ENCODE data around the gene KDM4B.

Gene KDM4B

DNA sequence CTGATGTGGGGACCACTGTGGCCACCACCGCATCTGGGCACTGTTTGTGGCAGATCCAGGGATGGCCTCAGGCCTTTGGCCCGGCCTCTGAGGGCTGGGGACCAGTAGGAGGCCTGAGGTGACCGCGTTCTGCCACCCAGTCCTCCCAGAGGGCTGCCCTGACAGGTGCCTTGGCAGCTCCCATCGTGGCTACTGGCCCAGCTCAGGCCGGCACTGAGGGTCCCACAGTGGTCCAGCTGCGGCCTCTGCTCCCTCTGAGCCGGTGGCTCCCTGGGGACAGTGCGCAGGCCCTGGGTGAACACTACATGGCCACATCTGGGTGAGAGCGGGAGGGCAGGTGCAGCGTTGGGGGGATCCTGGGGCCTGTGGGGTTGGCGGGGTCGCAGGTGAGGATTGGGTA lies 61.9 kb downstream of the KDM4B start:
- POLR2A ChIA-PET: no interaction called here
- CTCF ChIA-PET: interaction anchor here (0.5 to 2.0 kb wide), 8 partner anchors 15 to 221 kb away, joined by 3 to 11 read pairs (median 4); no protein-coding TSS in a partner anchor
- no peak for DNase-seq (ENCODE audit: extremely low spot score)
- no peak for TF ChIP-seq SP1 (IDR thresholded peaks at IDR 0.05)
- TF ChIP-seq LEF1 (IDR thresholded peaks at IDR 0.05; ENCODE audit: borderline replicate concordance): no peak
- no peak for TF ChIP-seq TARDBP (IDR thresholded peaks at IDR 0.05)
- TF ChIP-seq BHLHE40 (IDR thresholded peaks at IDR 0.05; ENCODE audit: borderline replicate concordance): no peak
- TF ChIP-seq, protein P1, sequence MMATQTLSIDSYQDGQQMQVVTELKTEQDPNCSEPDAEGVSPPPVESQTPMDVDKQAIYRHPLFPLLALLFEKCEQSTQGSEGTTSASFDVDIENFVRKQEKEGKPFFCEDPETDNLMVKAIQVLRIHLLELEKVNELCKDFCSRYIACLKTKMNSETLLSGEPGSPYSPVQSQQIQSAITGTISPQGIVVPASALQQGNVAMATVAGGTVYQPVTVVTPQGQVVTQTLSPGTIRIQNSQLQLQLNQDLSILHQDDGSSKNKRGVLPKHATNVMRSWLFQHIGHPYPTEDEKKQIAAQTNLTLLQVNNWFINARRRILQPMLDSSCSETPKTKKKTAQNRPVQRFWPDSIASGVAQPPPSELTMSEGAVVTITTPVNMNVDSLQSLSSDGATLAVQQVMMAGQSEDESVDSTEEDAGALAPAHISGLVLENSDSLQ (IDR thresholded peaks at IDR 0.05): no peak
- TF ChIP-seq FOXK2 (IDR thresholded peaks at IDR 0.05): no peak
- no peak for TF ChIP-seq ZNF384 (IDR thresholded peaks at IDR 0.05)
- TF ChIP-seq SUZ12 (IDR thresholded peaks at IDR 0.05): no peak
- TF ChIP-seq ARNT (IDR thresholded peaks at IDR 0.05): no peak
- no peak for TF ChIP-seq HDGF (IDR thresholded peaks at IDR 0.05; ENCODE audit: borderline replicate concordance)
- TF ChIP-seq FOXA1 (IDR thresholded peaks at IDR 0.05): no peak
- TF ChIP-seq FOXM1 (IDR thresholded peaks at IDR 0.05; ENCODE audit: borderline replicate concordance): no peak
- TF ChIP-seq L3MBTL2 (conservative IDR thresholded peaks at IDR 0.05): no peak
- TF ChIP-seq ELF4 (IDR thresholded peaks at IDR 0.05): no peak
- no peak for TF ChIP-seq CTBP1 (IDR thresholded peaks at IDR 0.05; ENCODE audit: borderline replicate concordance)

DNA sequence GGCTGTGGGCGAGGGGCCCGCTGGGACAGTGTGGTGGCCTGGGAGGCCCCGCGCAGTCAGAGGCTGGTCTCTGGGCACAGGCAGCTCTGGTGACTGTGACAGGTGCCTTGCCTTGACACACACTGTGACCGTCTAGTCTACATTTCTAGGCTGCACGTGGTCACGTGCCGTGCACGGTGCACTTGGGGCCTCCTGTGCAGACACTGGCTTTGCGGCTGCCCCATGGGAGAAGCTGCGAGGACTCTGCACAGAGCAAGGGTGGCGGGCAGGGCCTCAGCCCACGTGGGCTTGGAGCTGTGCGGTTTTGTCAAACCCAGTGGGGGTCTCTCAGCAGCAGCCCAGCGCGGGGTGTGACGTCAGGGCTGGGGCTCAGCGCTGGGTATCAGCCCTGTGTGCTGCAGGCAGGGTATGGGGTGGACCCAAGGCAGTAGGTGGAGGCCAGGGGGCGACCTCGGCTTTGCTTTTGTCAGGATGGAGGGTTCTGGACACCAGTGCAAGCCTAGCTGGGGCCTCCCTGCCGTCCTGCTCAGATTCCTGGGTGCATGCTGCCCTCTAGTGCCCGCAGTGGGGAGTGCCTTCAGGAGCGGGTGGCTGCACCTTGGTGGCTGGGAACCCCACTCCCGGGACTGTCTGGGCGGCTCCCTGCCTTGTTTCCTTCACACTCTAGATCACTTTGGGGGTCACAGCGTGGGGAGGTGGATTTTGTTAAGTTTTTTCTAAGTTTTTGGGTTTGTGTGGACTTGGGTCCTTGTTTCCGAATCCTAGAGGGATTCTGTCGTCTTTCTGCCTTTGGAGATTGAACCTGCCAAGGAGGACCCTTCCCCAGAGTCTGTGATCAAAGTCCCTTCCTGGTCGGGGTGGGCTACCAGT lies 62.6 kb downstream of the KDM4B start:
- ChIA-PET POLR2A (no interaction called here), CTCF (interaction anchor here (0.5 to 2.0 kb wide), 13 partner anchors 15 to 222 kb away, joined by 3 to 11 read pairs (median 4); no protein-coding TSS in a partner anchor)
- no peak for TF ChIP-seq TARDBP (IDR thresholded peaks at IDR 0.05)
- no peak for TF ChIP-seq SP1 (IDR thresholded peaks at IDR 0.05)
- no peak for TF ChIP-seq L3MBTL2 (conservative IDR thresholded peaks at IDR 0.05)
- no peak for TF ChIP-seq BHLHE40 (IDR thresholded peaks at IDR 0.05; ENCODE audit: borderline replicate concordance)
- TF ChIP-seq, protein P1 (IDR thresholded peaks at IDR 0.05): no peak
- no peak for TF ChIP-seq NFRKB (IDR thresholded peaks at IDR 0.05)
- no peak for TF ChIP-seq FOXK2 (IDR thresholded peaks at IDR 0.05)
- TF ChIP-seq FOXA1 (IDR thresholded peaks at IDR 0.05): no peak
- no peak for TF ChIP-seq CTBP1 (IDR thresholded peaks at IDR 0.05; ENCODE audit: borderline replicate concordance)
- TF ChIP-seq SUZ12 (IDR thresholded peaks at IDR 0.05): no peak
- TF ChIP-seq LEF1 (IDR thresholded peaks at IDR 0.05; ENCODE audit: borderline replicate concordance): no peak
- TF ChIP-seq ARNT (IDR thresholded peaks at IDR 0.05): no peak
- TF ChIP-seq HDGF (IDR thresholded peaks at IDR 0.05; ENCODE audit: borderline replicate concordance): no peak
- no peak for TF ChIP-seq ELF4 (IDR thresholded peaks at IDR 0.05)
- TF ChIP-seq ZNF384 (IDR thresholded peaks at IDR 0.05): no peak
- no peak for TF ChIP-seq FOXM1 (IDR thresholded peaks at IDR 0.05; ENCODE audit: borderline replicate concordance)
- peak; percentile 92 for DNase-seq (ENCODE audit: extremely low spot score)

DNA sequence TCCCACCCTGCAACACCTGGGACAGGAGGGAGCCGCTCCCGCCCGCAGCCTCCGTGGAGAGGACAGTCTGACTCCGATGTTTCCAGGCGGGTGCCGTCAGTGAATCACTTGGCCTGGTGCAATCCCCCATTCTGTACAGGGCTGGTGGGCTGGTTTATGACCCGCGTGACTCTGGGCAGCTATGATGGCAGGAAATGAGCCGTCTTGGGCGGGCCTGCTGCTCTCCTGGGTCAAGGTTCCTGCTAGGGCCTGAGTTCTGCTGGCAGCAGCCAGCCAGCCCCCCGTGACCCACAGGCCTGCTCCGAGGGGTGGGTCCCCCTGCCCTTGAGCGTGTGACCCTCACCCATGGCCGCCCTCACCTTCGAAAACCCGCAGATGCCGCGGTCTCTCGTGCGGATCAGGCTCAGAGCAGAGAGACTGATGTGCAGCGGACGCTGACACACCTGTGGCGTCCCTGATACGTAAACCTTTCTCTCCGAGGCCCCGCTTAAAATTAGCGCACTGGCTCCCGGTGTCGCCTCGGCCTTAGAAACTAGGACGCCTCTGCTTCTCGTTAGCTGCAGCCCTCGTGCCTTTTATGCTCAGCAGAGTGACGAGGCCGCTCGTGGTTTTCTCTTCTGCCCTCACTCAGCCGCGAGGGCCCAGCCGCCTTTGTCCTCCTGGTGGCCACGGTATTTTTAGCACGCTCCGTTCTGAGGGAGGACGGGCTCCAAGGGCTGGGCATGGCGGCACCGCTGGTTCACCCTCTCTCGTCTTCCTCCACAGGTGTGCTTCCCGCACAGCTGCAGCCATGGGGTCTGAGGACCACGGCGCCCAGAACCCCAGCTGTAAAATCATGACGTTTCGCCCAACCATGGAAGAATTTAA lies 63.4 kb downstream of the KDM4B start:
- TF ChIP-seq HDGF (IDR thresholded peaks at IDR 0.05; ENCODE audit: borderline replicate concordance) (no peak), TARDBP (IDR thresholded peaks at IDR 0.05) (no peak), LEF1 (IDR thresholded peaks at IDR 0.05; ENCODE audit: borderline replicate concordance) (no peak), ZNF384 (IDR thresholded peaks at IDR 0.05) (no peak), CTBP1 (IDR thresholded peaks at IDR 0.05; ENCODE audit: borderline replicate concordance) (no peak), L3MBTL2 (conservative IDR thresholded peaks at IDR 0.05) (no peak), BHLHE40 (IDR thresholded peaks at IDR 0.05; ENCODE audit: borderline replicate concordance) (no peak), SP1 (IDR thresholded peaks at IDR 0.05) (no peak), SUZ12 (IDR thresholded peaks at IDR 0.05) (no peak), ELF4 (IDR thresholded peaks at IDR 0.05) (no peak), NFRKB (IDR thresholded peaks at IDR 0.05) (no peak), ARNT (IDR thresholded peaks at IDR 0.05) (no peak), FOXK2 (IDR thresholded peaks at IDR 0.05) (no peak), FOXM1 (IDR thresholded peaks at IDR 0.05; ENCODE audit: borderline replicate concordance) (no peak), FOXA1 (IDR thresholded peaks at IDR 0.05) (no peak)
- TF ChIP-seq, protein P1 (IDR thresholded peaks at IDR 0.05): no peak
- DNase-seq (ENCODE audit: extremely low spot score): no peak
- ChIA-PET CTCF (interaction anchor here (1.0 to 2.0 kb wide), 4 partner anchors 17 to 223 kb away, joined by 3 to 11 read pairs (median 4); no protein-coding TSS in a partner anchor), POLR2A (no interaction called here)

DNA sequence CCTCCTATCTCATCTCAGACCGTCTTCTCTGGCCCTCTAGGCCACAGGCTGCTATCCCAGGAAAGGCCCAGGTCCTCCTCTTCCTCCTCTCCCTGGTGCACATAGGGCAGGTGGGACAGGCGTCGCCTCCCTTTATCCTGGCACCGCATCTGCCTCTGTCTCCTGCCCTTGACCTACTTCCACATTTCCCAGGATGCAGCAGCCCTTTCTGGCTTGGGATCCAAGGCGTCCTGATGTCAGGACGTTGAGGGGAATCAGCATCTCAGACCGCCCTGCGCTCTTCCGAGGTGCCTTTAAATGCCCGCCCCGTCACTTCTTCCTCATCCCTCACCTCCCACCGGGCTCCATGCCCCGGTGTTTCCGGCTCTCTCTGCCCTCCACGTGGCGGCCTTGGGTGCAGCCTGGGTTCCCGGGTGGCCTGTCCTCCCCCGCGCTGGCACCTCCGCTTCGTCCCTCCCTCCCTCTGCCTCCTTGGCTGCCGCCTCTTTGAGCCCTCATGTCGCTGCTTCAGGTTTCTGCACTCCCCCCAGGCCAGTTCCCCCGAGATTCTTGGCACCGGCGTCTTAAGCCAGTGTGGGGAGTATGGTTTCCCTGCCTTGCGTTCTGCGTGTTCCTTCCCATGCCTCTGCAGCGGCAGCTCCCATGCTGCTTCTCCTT lies 66.3 kb downstream of the KDM4B start:
- ChIA-PET POLR2A (no interaction called here), CTCF (no interaction called here)
- no peak for TF ChIP-seq ZNF384 (IDR thresholded peaks at IDR 0.05)
- no peak for TF ChIP-seq FOXK2 (IDR thresholded peaks at IDR 0.05)
- TF ChIP-seq BHLHE40 (IDR thresholded peaks at IDR 0.05; ENCODE audit: borderline replicate concordance): no peak
- TF ChIP-seq CTBP1 (IDR thresholded peaks at IDR 0.05; ENCODE audit: borderline replicate concordance): no peak
- TF ChIP-seq SP1 (IDR thresholded peaks at IDR 0.05): no peak
- TF ChIP-seq FOXM1 (IDR thresholded peaks at IDR 0.05; ENCODE audit: borderline replicate concordance): no peak
- TF ChIP-seq NFRKB (IDR thresholded peaks at IDR 0.05): no peak
- TF ChIP-seq TARDBP (IDR thresholded peaks at IDR 0.05): no peak
- TF ChIP-seq L3MBTL2 (conservative IDR thresholded peaks at IDR 0.05): no peak
- TF ChIP-seq, protein P1 (IDR thresholded peaks at IDR 0.05): no peak
- no peak for TF ChIP-seq ARNT (IDR thresholded peaks at IDR 0.05)
- no peak for TF ChIP-seq LEF1 (IDR thresholded peaks at IDR 0.05; ENCODE audit: borderline replicate concordance)
- no peak for TF ChIP-seq ELF4 (IDR thresholded peaks at IDR 0.05)
- TF ChIP-seq FOXA1 (IDR thresholded peaks at IDR 0.05): no peak
- no peak for TF ChIP-seq HDGF (IDR thresholded peaks at IDR 0.05; ENCODE audit: borderline replicate concordance)
- TF ChIP-seq SUZ12 (IDR thresholded peaks at IDR 0.05): no peak
- DNase-seq (ENCODE audit: extremely low spot score): no peak
